Measurements from ENCODE around the gene RSPO3.

DNA sequence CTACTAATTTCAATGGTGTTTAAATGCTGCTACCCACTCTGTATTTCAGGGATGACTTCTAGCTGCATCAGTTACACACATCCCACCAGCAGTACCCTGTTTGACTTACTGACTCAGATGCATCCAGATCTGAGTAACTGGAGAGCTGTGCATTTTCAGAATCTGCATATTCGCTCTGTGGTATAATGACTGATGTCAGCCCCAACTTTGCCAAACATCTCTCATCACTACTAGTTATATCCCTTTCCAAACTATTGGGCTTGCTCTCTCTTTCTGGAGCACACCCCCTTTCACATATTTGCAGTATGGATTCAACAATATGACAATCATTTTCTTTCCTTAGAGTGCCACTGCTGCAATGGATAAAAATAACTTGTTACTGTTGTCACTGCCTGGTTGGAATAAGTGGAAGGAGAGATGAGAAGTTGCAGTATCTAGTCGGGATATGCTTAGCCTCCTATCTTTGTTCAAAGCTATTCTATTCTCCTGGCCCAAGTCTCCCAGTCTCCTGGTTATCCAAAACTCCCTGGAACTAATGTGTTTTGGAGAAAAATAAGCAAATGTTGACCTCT lies 3.3 kb upstream of the RSPO3 start:
- no peak for TF ChIP-seq SP1 (IDR thresholded peaks at IDR 0.05; ENCODE audit: low read depth)
- TF ChIP-seq POLR2A (IDR thresholded peaks at IDR 0.05; ENCODE audit: borderline replicate concordance, extremely low read depth, insufficient read depth, insufficient read length): no peak
- no peak for TF ChIP-seq RAD21 (IDR thresholded peaks at IDR 0.05; ENCODE audit: low read depth)
- TF ChIP-seq, protein P1, sequence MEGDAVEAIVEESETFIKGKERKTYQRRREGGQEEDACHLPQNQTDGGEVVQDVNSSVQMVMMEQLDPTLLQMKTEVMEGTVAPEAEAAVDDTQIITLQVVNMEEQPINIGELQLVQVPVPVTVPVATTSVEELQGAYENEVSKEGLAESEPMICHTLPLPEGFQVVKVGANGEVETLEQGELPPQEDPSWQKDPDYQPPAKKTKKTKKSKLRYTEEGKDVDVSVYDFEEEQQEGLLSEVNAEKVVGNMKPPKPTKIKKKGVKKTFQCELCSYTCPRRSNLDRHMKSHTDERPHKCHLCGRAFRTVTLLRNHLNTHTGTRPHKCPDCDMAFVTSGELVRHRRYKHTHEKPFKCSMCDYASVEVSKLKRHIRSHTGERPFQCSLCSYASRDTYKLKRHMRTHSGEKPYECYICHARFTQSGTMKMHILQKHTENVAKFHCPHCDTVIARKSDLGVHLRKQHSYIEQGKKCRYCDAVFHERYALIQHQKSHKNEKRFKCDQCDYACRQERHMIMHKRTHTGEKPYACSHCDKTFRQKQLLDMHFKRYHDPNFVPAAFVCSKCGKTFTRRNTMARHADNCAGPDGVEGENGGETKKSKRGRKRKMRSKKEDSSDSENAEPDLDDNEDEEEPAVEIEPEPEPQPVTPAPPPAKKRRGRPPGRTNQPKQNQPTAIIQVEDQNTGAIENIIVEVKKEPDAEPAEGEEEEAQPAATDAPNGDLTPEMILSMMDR (IDR thresholded peaks at IDR 0.05 in 2 of 3, conservative IDR thresholded peaks at IDR 0.05 in 1 of 3; ENCODE audit: borderline replicate concordance in 1 of 3, insufficient read depth in 1 of 3, low read depth in 2 of 3, low read length in 2 of 3): no peak
- TF ChIP-seq EGR1 (IDR thresholded peaks at IDR 0.05; ENCODE audit: low read depth): no peak
- TF ChIP-seq, protein P2, sequence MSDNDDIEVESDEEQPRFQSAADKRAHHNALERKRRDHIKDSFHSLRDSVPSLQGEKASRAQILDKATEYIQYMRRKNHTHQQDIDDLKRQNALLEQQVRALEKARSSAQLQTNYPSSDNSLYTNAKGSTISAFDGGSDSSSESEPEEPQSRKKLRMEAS (IDR thresholded peaks at IDR 0.05): no peak
- no peak for TF ChIP-seq ELF1 (IDR thresholded peaks at IDR 0.05; ENCODE audit: borderline replicate concordance, low read depth)
- no peak for TF ChIP-seq ZBTB33 (IDR thresholded peaks at IDR 0.05; ENCODE audit: extremely low read depth, insufficient replicate concordance, low read length)
- TF ChIP-seq POLR2AphosphoS5 (IDR thresholded peaks at IDR 0.05; ENCODE audit: low read depth, low read length): no peak
- no peak for TF ChIP-seq ZNF274 (IDR thresholded peaks at IDR 0.05; ENCODE audit: low read depth, low read length)
- TF ChIP-seq CBX3 (IDR thresholded peaks at IDR 0.05; ENCODE audit: low read depth): no peak
- TF ChIP-seq EZH2 (IDR thresholded peaks at IDR 0.05): no peak
- no peak for TF ChIP-seq ZFX (IDR thresholded peaks at IDR 0.05)
